Dendritic cell treated with granulocyte-macrophage colony-stimulating factor and Interleukin-4, amounts not matched to agents 40 ng/mL and 50 ng/mL, for 4 days (primary cell): ENCODE measurements around the gene DGKG.

Experiments
- H3K27ac Mint-ChIP-seq: one replicate; pipeline ENCODE4 v1.8.0; 2022; ENCODE audit warnings: mild to moderate bottlenecking, mixed read lengths
- H3K27me3 Mint-ChIP-seq: one replicate; pipeline ENCODE4 v1.8.0; 2022; ENCODE audit warnings: mild to moderate bottlenecking, mixed read lengths
- H3K36me3 Mint-ChIP-seq: one replicate; pipeline ENCODE4 v1.8.0; 2022; ENCODE audit warnings: low read depth, mixed read lengths
- H3K4me1 Mint-ChIP-seq: one replicate; pipeline ENCODE4 v1.8.0; 2022; ENCODE audit warnings: low read depth, mixed read lengths
- H3K4me3 Mint-ChIP-seq: one replicate; pipeline ENCODE4 v1.8.0; 2022; ENCODE audit warnings: mild to moderate bottlenecking, moderate library complexity, mixed read lengths
- H3K9me3 Mint-ChIP-seq: one replicate; pipeline ENCODE4 v1.8.0; 2022; ENCODE audit warnings: mixed read lengths
- intact Hi-C: fragments of 100-400 bp; cut with micrococcal nuclease; formaldehyde crosslinking; loops from one replicate; pipeline ENCODE4 v1.15.0; 2022

Gene DGKG

DNA sequence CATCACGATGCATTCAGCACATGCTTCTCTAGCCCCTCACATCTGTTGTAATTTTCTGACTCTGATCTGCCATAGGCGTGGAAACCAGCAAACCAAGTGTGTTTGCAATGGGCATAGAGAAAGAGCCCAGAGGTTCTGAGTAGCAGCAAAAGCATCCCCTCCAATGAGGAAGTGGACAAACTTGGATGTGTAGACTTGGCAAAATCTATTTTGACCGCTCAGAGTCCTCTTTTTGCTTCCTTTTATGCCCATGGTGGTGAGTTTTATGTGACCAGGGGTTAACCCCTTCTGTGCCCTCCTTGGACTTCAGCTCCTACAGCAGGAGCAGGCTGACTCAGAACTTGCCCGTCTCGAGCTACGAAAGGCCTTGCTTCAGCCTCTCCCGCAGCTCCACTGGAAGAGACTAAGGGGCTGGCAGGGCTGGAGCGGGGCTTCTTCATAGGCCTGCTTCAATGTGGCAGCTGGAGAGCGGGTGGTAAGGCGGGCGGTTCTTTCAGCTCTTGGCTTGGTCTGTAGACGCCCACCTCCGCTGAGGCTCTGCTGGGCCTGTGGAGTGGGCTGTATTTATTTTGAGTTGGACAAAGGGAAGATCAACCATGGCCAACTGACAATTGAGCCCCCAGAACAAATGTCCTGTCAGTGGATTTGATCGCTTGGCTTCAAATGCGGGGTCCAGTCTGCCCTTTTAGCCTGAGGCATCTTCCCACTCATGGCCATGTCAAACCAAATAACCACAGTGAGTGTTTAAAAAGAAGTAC, 246.6 kb downstream of the DGKG start:
- Mint-ChIP-seq H3K27me3 (peaks cover 86% of the 10 kb centered on the region), H3K9me3 (no peaks in the 10 kb centered on the region), H3K36me3 (no peaks in the 10 kb centered on the region), H3K4me1 (peaks cover 24% of the 10 kb centered on the region), H3K27ac (peak overlapping the region; percentile 16), H3K4me3 (no peak overlapping the region)
- intact Hi-C loops: no loop called here

DNA sequence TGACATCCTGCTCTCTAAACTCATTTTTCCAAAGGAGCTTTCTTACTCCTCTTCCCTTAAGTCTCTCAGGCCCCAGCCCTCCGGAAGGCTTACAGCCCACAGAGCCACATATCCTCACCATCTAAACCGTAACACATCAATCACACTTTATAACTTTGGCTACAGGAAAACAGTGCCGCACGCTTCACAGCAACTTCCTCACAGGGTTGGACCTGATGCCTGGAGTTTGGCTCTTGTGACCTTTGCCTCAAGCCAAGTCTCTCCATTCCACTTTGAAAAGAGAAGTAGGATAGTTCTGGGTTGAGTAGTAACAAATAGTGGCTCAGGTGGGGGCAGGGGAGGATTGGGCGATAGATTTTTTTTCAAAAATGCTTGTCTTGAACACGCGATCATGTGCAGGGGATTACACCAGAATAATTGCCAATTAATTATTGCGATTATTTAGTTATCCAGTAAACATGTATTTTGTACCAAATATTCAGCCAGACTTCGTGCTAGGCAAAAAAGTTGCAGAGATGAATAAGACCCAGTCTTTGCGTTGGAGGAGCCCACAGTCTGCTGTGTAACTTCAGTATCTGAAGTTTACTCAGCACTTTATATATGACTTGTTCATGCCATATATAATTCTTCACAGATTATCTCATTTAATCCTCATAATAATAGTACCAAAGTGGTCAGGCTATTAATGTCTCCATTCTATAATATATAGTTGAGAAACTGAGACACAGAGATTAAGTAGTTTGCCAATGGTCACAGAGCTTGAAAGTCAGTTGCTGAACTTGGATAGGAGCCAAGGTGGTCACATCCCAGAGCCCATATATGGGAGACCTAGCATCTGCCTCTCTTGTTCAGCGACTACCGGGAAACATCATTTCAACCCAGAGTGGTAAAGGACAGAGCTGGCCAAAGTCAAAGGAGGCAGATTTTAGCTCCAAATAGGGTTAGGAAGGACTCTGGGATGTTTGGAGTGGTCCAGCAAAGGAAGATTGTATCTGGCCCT, 250.8 kb downstream of the DGKG start:
- Mint-ChIP-seq H3K36me3 (peaks cover 17% of the 10 kb centered on the region), H3K4me3 (peak overlapping the region; percentile 27), H3K27ac (peak overlapping the region; percentile 73), H3K4me1 (peaks cover 57% of the 10 kb centered on the region), H3K9me3 (no peaks in the 10 kb centered on the region), H3K27me3 (peaks cover 86% of the 10 kb centered on the region)
- intact Hi-C loops: no loop called here

DNA sequence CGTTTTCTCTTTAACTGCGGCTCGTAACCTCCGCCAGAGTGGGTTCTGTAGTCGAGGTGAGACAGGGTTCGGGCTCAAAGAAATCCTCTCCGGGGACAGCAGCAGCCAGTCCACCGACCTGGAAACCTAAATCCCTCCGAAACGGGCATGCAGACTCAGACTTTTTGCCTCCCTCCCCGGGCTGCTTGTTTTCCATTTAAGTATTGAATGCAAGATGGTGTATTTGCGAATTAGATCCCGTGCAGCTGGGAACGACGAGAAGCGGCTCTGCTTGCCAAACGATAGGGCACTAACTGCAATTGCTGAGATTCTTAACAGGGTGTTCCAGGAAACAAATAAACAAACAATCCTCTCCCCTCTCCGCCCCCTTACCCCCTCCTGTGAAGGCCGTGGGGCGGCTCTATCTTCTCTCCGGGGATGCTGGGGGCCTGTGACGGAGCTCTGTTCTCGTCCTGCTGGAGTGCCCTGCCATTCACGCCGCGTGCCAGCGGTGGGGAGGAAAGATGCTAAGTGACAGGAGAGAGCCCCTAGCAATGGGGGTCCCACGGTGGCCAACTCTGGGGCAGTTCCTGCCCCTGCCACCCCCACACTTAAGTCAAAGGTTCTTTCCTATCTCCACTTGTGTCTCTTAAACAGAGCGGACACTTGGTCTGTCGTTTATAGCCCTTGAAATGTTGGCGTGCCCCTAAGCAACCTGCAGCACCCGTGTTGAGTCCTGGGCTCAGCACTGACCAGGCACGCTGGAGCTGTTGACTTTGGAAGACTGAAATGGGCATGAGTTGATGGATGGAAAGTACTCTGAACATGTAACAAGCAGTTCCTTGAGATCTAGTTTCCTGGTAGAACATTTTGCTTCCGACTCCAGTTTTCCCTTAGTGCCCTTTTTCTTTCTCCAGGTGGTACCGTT, 251.9 kb downstream of the DGKG start:
- Mint-ChIP-seq H3K4me3 (peak overlapping the region; percentile 85), H3K9me3 (no peaks in the 10 kb centered on the region), H3K27me3 (peaks cover 82% of the 10 kb centered on the region), H3K27ac (peak overlapping the region; percentile 89), H3K4me1 (peaks cover 55% of the 10 kb centered on the region), H3K36me3 (peaks cover 17% of the 10 kb centered on the region)
- intact Hi-C loops: loop anchor here (1.0 to 10.0 kb wide), 2 partner anchors 15 to 135 kb away; no protein-coding TSS in a partner anchor

DNA sequence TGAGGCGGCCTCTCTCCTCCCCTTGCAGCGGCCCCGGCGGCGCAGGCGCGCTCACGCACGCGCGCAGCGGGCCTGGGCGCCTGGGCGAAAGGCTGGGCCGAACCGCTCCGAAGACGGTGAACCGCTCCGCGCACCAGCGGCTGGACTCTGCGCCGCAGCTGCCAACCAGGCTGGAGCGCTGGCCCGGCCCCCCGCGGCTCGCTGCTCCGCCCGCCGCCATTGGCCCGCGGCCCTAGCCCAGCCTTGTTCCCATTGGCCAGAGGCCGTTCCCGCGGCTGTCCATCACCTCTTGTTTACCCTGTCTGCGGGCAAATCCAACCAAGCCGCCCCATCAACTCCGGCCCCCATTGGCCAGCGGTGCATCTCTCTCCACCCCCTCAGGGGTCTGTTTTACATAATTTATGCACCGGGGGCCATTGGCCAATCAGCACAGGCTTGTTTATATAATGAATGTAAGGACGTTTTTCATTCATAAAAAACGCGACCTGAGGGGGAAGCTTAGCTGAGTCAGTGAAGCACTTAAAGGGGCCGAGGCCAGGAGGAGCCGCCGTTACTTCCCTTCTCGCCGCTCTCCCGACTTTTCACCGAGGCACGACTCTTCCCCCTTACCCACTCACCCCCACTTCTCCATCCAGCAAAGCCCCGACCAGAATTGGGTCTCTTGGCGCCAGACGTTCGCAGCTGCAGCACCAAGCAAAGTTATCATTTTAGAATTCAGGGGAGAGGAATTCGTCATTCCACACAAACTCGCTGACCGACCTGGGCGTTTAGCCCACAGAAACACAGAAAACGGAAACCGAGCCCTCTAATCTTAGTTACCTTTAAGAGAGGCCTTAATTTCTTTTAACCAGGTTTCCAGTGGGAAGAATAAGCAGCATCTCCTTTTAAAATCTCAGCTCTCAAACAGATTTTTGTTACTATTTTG, 252.8 kb downstream of the DGKG start, which contains the start of gene ETV5:
ETV5 (minus strand) TSS at position 149 of the 925 bp plus-strand sequence. CDS start 3,221 bp downstream, outside the sequence.
- Mint-ChIP-seq H3K27me3 (peaks cover 73% of the 10 kb centered on the region), H3K27ac (peak within 1 kb of the TSS; percentile 89), H3K36me3 (peaks cover 20% of the 10 kb centered on the region), H3K9me3 (no peaks in the 10 kb centered on the region), H3K4me3 (peak within 1 kb of the TSS; percentile 85), H3K4me1 (peaks cover 52% of the 10 kb centered on the region)
- intact Hi-C loops: loop anchor here (1.0 to 10.0 kb wide), 2 partner anchors 14 to 136 kb away; no protein-coding TSS in a partner anchor

DNA sequence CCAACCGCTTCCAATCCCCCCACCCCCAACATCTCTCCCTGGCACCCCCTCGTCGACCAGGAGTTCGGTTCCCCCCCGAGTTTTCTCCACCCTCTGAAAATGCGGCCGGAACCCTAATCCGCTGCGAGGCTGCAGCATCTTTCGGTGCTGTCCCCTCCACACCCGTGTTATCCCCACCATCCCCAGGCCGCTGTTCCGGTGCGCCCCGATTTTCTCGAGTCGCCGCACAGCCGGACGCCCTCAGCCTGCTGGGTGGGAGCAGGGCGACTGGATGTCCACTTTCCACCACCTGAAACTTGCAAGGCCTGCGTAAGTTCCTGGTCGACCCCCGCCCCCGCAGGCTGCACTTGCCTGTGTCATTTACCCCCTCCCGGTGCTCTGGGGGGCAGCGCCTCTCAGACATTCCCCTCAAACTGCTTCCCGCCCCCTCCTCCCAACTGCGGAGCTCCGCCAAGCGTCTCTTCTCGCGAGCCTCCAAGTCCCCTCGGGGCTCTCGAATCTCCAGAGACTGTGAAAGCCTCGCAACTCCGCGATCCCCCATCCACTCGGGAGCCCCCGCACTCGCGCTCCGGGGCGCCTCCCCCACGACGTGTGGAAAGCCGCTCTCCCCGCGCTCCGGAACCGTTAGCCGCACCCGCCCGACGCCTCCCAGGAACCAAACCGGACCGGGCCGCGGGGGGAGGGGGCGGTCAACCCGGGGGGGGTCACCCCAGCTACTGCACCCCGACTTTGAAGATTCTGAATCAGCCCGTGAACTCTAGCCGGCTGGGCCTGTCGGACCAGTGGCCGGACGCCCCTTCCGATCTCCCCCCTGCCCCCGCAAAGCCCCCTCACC, 253.7 kb downstream of the DGKG start:
- intact Hi-C loops: loop anchor here (10.0 kb wide), 1 partner anchor 136 kb away; no protein-coding TSS in a partner anchor
- no peaks in the 10 kb centered on the region for H3K9me3 Mint-ChIP-seq
- peak overlapping the region; percentile 85 for H3K4me3 Mint-ChIP-seq
- H3K27me3 Mint-ChIP-seq: peaks cover 67% of the 10 kb centered on the region
- peak overlapping the region; percentile 89 for H3K27ac Mint-ChIP-seq
- peaks cover 52% of the 10 kb centered on the region for H3K4me1 Mint-ChIP-seq
- H3K36me3 Mint-ChIP-seq: peaks cover 28% of the 10 kb centered on the region

DNA sequence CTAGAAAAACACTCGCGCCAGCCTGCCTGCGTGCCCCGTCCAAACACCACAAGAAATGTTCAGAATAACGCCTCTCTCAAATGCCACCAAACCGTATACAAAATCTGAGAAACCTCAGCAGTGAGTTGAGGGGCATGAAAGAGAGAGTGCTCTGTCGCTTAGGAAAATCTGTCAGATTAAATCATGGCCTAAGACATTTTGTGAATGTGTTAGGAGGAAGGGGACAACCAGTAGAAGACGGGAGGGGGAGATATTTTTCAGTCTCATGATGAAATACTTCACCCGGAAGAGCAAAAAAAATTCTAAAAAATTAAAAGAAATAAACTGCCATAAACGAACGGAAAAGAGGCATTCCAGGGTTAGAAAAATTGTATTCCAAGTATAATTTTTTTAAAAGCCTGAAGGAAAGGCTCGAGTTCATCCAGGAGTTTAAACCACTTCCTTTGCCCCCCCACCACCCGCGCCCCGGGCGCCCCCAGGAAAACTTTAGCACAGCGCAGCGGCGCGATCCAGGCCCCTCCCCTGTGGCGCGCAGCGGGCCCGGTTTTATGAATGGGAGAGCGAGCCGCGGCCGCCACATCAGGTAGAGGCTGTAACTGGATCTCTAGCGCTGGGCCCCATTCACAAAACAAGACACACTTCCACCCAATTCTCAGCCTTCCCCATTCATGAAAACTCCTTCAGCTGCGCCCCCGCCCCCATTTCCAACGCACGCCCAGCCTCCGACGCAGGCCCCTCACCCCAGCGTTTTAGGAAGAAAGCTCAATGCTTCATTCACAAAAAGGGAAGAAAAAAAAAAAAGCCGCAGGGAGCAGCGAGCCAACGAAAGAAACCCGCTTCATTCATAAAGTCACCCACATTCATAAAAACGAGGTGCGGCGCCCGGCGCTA, 254.6 kb downstream of the DGKG start:
- H3K4me1 Mint-ChIP-seq: peaks cover 52% of the 10 kb centered on the region
- H3K36me3 Mint-ChIP-seq: peaks cover 37% of the 10 kb centered on the region
- H3K9me3 Mint-ChIP-seq: no peaks in the 10 kb centered on the region
- intact Hi-C loops: loop anchor here (10.0 kb wide), 1 partner anchor 137 kb away; no protein-coding TSS in a partner anchor
- H3K27me3 Mint-ChIP-seq: peaks cover 64% of the 10 kb centered on the region
- peak overlapping the region; percentile 85 for H3K4me3 Mint-ChIP-seq
- peak overlapping the region; percentile 89 for H3K27ac Mint-ChIP-seq

DNA sequence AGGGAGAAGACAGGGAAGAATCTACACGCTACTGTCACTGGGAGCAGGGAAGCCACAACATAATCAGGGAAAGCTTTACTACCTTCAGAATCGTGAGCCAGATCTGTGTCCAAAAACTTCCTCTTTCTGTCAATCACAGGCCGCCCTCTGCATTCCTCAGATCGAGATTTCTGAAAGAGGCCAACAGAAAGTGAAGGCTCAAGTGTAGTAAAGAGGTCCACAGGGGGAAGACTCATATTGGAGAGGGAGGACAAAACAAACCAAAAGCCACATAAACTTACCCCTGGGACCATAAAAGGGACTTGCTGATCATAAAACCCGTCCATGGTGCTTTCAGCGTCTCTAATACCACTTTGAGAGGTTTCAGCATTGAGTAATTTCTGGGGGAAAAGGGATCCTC, 256.5 kb downstream of the DGKG start:
- intact Hi-C loops: loop anchor here (10.0 kb wide), 1 partner anchor 139 kb away; no protein-coding TSS in a partner anchor
- Mint-ChIP-seq H3K4me1 (peaks cover 43% of the 10 kb centered on the region), H3K9me3 (no peaks in the 10 kb centered on the region), H3K4me3 (no peak overlapping the region), H3K27me3 (peaks cover 45% of the 10 kb centered on the region), H3K27ac (peak overlapping the region; percentile 50), H3K36me3 (peaks cover 38% of the 10 kb centered on the region)

DNA sequence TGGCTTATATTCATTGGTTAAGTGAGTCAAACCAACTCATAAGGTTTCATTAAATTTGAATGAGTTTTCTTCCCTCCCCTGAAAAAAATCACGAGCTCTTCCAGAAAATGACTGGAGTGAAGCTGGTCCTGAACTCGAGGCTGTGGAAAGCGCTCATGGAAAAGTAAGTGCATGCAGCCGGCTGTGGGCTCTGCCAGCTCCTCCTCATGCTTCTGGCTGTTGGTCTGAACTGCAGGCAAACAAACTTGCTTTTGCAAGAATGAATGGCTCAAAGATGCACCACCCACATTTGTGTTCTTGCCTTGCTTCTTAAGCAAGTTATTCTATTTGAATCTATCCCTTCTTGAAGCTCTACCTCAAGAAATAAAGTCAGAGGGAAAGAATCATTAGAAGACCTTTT, 259.3 kb downstream of the DGKG start:
- peaks cover 32% of the 10 kb centered on the region for H3K4me1 Mint-ChIP-seq
- peaks cover 45% of the 10 kb centered on the region for H3K27me3 Mint-ChIP-seq
- no peak overlapping the region for H3K4me3 Mint-ChIP-seq
- peaks cover 23% of the 10 kb centered on the region for H3K36me3 Mint-ChIP-seq
- intact Hi-C loops: loop anchor here (10.0 kb wide), 1 partner anchor 142 kb away; no protein-coding TSS in a partner anchor
- no peak overlapping the region for H3K27ac Mint-ChIP-seq
- no peaks in the 10 kb centered on the region for H3K9me3 Mint-ChIP-seq

DNA sequence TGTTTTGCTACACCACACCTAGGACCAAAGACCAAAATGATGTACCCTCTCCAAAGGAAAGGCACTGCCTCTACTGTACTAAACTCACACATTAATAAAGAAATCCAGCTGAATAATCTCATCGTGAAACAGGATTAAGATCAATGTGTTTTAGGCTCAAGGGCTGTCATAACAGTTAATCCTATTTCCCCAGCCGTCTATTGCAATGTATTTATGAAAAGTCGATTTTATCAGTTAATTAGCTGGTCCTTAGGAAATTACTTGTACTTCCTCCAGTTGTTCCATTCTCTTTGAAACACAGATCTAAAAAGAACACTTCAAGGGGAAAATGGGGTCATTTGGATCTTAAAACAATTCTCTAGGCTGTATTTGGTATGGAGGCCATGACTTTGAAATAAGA, 261.6 kb downstream of the DGKG start:
- peaks cover 38% of the 10 kb centered on the region for H3K4me1 Mint-ChIP-seq
- H3K9me3 Mint-ChIP-seq: no peaks in the 10 kb centered on the region
- peaks cover 36% of the 10 kb centered on the region for H3K27me3 Mint-ChIP-seq
- peaks cover 21% of the 10 kb centered on the region for H3K36me3 Mint-ChIP-seq
- intact Hi-C loops: loop anchor here (10.0 kb wide), 1 partner anchor 144 kb away; no protein-coding TSS in a partner anchor
- H3K27ac Mint-ChIP-seq: no peak overlapping the region
- H3K4me3 Mint-ChIP-seq: no peak overlapping the region

DNA sequence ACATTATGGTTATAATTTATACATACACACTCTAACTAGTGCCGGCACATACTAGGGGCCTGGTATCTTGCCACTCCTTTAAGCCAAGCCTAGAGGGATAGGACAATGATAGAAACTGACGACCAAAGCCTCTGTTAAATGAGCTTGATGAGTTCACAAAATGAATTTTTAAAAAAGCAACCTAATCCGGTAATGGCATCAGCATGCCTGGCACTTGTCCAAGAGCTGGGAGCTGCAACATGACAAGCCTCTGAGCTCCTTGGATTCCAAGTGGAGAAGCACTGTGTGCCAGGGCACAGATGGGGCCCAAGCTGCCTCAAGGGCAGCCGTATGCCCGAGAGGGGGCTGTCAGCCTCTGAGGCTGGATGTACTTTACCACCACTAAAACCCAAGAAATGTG, 262.9 kb downstream of the DGKG start:
- peaks cover 18% of the 10 kb centered on the region for H3K36me3 Mint-ChIP-seq
- intact Hi-C loops: loop anchor here (10.0 kb wide), 2 partner anchors 476 to 676 kb away; partner anchors contain the start of gene DNAJB11
- H3K4me3 Mint-ChIP-seq: no peak overlapping the region
- no peak overlapping the region for H3K27ac Mint-ChIP-seq
- peaks cover 47% of the 10 kb centered on the region for H3K4me1 Mint-ChIP-seq
- no peaks in the 10 kb centered on the region for H3K9me3 Mint-ChIP-seq
- peaks cover 36% of the 10 kb centered on the region for H3K27me3 Mint-ChIP-seq

DNA sequence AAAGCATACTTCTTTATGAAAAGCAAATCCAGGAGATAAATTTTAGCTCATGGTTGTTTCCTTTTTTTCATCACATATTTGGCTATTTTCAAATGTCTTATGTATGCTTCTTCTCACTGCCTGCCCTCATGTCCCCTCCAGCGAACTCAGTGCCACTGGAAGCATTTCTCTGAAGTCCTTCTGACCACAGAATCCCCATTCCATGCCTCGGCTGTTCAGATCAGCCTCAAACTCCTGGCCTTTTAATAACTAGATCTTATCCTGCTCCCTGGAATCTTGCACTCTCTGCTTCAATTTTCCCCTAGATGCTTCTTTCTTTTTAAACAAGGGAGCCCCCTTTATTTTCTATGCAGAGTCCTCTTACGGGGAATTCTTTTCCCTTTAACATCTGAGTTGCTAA, 263.3 kb downstream of the DGKG start:
- Mint-ChIP-seq H3K4me1 (peaks cover 52% of the 10 kb centered on the region), H3K4me3 (no peak overlapping the region), H3K27me3 (peaks cover 36% of the 10 kb centered on the region), H3K27ac (peak overlapping the region; percentile 100), H3K9me3 (no peaks in the 10 kb centered on the region), H3K36me3 (peaks cover 13% of the 10 kb centered on the region)
- intact Hi-C loops: loop anchor here (10.0 kb wide), 2 partner anchors 476 to 676 kb away; partner anchors contain the start of gene DNAJB11
